CD4-positive, alpha-beta T cell treated with Interleukin-17A for 4 hours (primary cell): ENCODE results near the gene TAS2R38.

Experiments
- DNase-seq: peaks from one replicate; pipeline ENCODE4 v3.0.0-alpha.2; 2020; ENCODE audit warnings: mixed read lengths

The TAS2R38 gene

DNA sequence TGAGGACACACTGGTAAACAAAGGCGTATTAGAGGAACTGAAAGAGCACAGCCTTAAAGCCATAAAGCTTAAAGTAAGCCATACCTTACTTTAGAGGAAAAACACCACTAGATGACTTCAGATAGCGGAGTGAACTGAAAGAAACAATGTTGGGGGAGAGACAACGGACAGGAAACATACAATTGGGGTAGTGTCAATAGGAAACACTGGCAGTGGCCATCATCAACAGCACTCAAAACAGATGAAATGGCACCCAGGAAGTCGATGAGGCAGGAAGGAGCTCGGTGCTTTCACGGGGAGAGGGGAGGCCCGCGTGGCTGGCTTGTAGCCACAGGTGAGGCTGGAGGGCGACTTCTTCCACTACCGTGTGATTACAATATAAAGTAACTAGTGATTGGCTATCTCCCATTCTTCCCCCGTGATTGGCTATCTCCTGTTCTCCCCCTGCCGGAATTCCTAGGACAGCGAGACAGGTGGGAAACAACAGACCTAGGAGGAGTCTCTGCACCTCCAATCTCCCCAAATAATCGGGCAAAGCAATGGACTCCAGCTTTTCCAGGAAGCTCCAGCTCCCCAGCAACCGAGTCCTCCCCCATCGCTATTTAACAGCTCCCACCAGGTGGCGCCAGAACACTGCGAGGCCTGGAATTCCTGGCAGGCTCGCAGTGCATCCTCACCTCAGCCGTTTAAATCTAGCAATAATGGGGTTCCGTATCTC, 2.4 kb upstream of the TAS2R38 start:
- peak; percentile 76 for DNase-seq

DNA sequence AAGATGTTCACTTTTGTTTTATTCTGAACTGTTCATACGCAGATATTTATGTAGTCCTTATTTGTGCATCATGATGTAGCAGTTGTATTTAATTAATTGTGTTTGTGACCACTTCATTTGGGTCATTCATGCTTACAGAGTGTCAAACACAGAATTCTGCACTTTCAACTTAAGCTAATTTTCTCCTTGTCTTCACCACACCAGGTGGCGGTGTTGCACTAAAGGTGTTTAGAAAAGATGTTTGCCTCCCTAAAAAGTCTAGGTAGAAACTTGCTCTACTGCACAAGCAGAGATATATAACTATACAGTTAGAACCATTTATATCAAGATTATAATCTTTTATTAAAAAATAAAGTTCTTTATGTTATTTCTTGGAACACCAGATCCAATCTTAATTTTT, 1.3 kb upstream of the TAS2R38 start:
- peak; percentile 23 for DNase-seq

DNA sequence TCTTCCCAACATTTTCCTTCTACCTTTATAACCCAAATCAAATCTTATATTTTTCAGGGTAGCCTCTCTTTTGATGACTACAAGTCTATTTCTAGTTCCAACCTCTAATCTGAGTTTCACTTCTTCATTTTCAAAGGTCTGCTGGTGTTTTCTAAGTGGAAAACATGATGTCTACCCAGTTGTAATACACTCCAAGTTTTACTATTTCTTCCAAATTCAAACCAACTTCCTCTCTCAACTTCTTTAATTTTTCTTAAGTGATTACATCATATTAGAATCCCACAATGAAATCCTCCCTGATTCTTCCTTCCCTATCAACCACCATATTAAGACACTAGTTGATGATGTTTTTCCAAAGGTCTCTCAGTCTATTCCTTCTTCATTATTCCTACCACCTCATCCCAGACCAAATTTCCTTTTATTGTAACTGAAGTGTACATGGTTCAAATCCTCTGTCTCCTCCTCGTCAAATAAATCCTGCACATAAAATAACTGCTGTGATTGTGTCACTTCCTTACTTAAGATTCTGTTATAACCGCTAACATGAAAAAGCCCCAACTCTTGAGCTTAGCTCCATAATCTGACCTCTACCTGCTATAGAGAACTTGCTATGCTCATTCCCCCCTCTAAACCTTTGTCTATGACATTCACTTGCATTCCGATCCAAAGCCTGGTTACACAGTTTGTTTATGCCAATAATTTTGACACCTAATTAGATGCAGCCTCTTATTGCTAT, 12.7 kb downstream of the TAS2R38 start:
- DNase-seq: no peak

DNA sequence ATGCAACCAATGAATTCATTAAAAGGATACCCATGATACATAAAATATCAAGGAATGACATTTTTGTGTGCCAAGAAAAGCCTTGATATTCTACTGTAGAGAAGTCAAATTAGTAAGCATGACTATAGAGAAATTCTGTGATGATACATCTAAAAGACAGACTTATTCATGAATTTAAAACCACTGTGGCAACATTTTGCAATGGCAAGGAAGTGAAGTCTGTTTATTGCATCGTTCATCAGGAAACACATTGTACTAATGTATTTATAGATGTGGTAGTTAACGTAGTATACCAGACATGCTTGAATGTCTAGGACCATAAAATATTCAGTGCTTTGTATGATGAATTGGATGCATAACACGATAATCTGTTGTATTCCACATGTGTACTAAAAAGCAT, 17.5 kb downstream of the TAS2R38 start:
- DNase-seq: no peak

DNA sequence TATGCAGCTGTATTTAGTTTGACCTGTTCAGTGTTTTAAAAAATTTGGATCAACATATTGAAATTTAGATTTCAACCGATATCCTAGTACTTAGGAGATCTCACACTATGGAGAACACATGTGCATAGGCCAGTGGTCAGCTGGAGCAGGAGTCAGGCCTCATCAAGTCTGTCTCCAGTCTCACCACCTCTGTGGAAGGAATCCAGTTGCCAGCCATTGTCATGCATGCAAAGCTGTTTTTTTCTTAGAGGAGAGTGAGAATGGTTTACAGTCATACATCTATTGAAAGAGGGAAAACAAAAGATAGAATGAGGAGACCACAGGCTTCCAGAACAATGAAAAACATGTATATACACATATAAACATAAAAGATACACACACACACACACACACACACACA, 19.2 kb downstream of the TAS2R38 start:
- DNase-seq: no peak

DNA sequence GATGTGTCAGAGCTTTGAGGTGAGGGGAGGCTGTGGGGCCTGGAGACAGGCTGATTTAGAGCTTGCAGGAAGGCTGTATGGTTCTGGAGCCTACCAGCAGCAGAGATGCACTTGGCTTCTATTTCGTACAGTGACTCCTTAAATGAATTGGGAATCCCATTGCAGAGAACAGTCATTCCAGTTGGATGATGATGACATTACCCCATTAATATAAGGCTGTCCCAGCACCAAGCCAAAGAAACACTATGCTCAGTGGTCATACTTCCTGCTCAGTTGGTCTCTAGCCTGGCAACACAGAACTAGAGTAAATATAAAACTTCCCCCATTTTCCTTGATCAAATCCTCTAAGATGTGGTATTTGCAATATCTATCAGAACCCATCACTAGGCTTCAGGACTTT, 21.1 kb downstream of the TAS2R38 start:
- DNase-seq: no peak

DNA sequence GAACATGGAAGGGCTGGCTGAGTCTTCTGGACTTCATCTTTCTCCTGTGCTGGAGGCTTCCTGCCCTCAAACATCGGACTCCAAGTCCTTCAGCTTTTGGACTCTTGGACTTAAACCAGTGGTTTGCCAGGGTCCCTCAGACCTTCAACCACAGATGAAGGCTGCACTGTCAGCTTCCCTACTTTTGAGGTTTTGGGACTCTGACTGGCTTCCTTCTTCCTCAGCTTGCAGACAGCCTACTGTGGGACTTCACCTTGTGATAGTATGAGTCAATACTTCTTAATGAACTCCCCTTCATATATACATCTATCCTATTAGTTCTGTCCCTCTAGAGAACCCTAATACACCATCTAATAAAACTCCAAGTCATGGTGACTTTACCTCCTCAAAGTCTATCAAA, 22.8 kb downstream of the TAS2R38 start:
- DNase-seq: no peak

DNA sequence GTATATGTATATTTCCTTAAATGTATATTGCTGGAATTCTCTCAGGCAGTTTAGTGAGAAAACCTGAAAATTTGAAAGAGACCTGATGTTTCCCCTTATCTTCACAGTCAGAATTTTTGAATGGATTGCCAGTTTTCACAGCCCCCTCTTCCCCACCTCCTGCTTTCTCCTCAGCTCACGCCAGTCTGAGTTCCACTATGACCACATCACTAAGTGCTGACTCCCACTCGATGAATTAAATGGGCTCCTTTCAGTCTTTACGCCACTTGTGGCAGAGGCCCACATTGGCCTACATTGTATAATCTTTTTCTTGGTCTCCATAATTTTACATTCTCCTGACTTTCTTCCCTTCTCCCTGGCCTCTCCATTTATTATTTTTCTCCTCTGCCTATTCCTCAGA, 23.7 kb downstream of the TAS2R38 start:
- DNase-seq: no peak

DNA sequence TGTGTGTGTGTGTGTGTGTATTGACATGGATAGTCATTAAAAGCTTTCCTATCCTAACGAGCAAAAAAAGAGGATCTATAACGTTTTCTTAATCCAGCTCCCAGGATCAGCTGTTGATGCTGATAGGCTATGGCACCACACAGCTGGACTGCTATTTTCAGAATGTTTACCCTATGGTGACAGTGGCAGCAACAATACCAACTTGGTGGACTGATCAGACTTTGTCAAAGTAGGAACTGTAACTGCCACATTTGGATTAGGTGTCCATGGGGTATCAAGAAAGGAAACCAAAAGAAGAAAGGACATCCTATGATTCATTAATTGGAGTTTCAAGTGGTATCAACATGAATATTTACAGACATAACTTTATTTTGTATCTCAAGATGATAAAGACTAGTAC, 24.1 kb downstream of the TAS2R38 start:
- no peak for DNase-seq

DNA sequence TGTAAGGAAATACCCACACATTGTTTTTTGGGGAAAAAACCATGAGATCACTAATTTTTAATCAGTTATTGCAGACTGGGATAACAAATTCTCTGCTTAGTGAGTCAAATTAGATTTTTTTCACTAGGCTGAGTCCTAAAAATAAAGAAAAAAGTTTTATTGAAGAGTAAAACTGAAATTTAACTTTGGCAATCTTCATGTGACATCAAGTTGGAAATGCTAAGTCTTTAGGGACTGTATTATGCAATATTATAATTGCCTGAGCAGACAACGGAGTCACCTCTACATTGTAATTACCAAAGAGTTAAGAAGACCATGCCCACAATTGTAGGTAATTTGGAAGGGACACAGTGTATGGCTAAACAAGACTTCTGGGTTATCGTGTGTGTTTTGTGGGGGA, 24.6 kb downstream of the TAS2R38 start:
- DNase-seq: no peak

DNA sequence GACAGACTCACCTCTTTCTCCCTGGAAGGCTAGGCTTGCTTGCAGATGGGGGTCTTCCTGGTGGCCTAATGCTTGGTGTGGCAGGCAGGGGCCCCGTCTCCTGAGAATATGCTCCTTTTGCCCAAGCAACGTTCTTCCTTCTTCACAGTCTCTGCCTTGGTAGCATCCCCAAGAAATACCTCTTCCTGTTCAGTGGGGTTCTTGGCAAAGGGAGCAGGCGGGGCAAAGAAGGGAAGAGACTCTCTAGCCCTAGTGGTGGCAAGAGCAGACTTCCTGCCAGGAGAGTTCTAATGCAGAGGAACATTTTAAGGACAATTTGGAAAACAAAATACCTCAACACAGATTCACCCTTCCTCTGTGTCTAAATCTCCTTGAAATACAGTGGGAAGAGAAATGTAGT, 26.8 kb downstream of the TAS2R38 start, which contains the start of gene CLEC5A:
Gene CLEC5A (minus strand): TSS at position 179 of the 400 bp plus-strand sequence. CDS start 682 bp downstream, outside the sequence.
- no peak for DNase-seq

DNA sequence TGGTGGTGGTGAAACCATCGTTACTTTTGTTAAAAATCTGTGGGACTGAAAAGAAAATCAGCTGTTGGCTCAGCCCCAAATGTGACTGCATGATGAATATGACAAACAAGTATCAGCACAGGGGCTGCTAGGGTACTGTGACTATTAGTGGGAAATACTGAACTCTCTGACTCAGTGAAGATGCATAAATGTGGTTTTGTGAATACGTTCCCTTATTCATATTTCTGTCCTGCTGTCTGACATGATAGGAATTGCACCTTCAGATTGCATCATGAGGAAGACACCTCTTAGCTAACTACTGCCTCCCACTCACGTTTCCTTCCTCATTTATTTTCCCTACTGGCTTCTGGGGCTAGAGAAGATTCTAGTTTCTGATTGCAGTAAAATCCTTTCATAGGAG, 28.2 kb downstream of the TAS2R38 start:
- no peak for DNase-seq

DNA sequence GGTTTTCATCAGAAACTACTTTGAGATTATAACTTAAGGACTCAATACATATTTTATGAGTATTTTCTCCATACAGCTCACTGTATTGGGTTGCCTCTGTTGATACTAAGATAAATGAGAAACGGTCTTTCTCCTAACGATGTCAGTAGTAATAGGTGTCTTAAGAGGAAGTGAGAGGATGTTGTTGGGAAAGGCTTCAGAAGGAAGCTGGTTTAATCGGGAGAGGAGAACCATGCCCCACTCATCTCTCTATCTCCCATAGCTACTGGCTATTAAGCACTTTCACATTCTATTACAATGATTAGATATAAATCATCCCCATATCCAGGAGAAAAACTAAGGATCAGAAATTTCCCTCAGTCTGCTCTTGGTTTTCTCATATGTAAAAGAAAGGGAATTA, 28.8 kb downstream of the TAS2R38 start:
- no peak for DNase-seq

DNA sequence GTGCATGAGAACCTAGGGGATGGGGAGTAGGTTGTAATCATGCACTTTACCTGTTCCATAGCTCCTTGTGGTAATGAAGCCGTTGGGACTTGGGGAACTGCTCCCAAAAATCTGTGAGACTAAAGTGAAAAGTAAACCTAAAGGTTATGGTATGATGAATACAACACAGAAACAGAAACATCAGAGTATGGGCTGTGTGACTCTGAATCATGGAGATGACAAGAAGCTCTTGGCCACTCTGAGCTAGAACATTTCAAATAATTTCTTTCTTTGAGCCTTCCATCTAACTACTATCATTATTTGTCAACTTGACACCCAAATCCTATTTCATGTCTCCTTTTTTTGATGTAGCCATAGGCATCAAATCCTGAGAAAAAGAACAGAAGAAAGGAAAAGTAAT, 29.7 kb downstream of the TAS2R38 start:
- no peak for DNase-seq

DNA sequence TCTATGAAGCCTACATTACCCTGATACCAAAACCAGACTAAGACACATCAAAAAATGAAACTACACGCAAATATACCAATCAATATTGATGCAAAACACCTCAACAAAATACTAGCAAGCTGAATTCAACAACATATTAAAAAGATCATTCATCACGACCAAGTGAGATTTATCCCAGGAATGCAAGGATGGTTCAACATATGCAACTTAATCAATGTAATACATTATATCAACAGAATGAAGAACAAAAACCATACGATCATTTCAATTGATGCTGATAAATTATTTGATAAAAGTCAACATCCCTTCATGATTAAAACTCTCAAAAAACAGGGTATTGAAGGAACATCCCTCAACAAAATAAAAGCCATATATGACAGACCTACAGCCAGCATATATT, 32.5 kb downstream of the TAS2R38 start:
- DNase-seq: no peak

DNA sequence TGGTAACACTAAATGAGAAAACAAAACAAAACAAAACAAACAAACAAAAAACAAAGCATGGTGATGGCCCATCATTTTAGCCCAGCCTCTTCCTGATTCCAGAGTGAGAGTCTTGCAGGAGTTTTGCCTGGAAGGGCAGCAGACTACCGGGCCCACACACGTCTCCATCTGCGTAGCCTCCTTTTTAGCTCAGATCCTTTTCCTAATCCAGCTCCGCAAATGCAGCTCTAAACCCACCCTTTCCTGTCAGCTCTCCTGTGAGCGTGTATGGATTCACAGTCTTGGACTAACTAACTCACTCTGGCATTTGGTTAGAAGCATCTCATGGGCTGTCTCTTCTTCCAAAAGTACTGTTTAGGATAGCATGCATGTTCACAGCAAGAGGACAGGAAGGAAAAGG, 43.4 kb downstream of the TAS2R38 start:
- DNase-seq: no peak

DNA sequence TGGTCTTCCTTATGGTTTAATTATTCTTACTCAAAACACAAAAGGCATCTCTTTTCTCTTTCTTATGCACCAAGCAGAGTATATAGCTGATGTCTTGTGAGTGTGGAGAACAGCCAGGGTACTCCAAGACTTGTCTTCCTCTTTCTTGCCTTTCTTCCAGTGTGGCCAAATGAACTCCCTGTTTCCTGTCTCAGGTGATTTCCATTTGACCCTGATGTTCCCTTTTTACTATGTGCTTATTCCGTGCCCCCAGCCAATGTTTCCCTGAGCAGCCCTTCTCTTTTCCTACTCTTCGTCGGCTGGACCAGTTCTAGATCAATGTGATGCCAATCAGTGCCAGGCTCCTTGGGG, 44.8 kb downstream of the TAS2R38 start:
- DNase-seq: no peak

DNA sequence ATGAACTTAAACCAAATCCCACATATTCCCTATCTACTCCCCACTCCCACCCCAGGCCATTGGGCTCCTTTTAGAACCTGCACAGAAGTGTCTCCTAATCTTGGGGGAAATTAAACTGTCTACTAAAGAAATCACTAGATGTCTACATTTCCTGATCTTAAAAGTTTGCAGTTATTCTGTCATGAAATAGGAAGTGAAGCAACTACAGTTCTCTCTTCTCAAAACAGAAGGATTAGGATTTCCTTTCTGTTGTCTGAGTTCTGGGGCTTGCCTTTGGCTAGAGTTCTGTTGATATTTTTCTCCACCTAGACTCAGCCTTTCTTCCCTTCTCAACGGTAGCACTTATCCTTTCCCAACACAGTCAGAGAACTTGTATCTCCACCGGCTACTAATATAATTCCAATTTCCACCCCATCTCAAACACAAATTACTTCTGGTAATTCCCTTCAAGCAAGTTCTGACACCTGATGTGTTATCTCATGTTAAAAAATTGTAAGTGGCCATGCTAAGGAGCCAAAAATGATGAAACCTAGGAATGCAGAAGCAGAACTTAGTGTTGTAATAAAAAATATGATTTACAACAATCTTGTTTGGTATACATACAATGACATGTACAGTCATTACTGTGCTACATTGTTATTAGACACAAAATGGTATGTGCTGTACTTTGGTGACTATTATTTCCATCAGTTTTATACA, 45.3 kb downstream of the TAS2R38 start:
- DNase-seq: no peak
